SK-N-SH treated with all-trans-retinoic acid at 6 μM for 48 hours (cell line): ENCODE data around the gene JSRP1.

Experiments used
- ATAC-seq: fragments of 200-7000 bp; cut with Tn5 transposase; 3 replicates; pipeline ENCODE4 v1.9.1; 2020; ENCODE audit warnings: mild to moderate bottlenecking, moderate library complexity
- ARNTL ChIP-seq: fragments of 450-650 bp; formaldehyde crosslinking; IDR thresholded peaks from 2 replicates; pipeline ENCODE4 v1.5.0; 2020; ENCODE audit warnings: low read depth, mild to moderate bottlenecking, moderate library complexity, borderline replicate concordance
- BACH2 ChIP-seq: fragments of 250-450 bp; sonication (Bioruptor Pico); IDR thresholded peaks from 2 replicates; pipeline ENCODE4 v1.9.0; 2021; ENCODE audit warnings: mild to moderate bottlenecking, borderline replicate concordance
- CREB5 ChIP-seq: fragments of 250-450 bp; sonication (Bioruptor Pico); IDR thresholded peaks from 2 replicates; pipeline ENCODE4 v1.5.1; 2020; ENCODE audit warnings: low read depth, mild to moderate bottlenecking, moderate library complexity
- CSDC2 ChIP-seq: fragments of 250-450 bp; sonication (Bioruptor Pico); IDR thresholded peaks from 2 replicates; pipeline ENCODE4 v1.5.0; 2020; ENCODE audit warnings: mild to moderate bottlenecking, moderate library complexity
- ESRRG ChIP-seq: fragments of 250-450 bp; sonication (Bioruptor Pico); IDR thresholded peaks from 2 replicates; pipeline ENCODE4 v1.6.1; 2021; ENCODE audit warnings: mild to moderate bottlenecking
- GLIS3 ChIP-seq: fragments of 250-450 bp; sonication (Bioruptor Pico); IDR thresholded peaks from 2 replicates; pipeline ENCODE4 v1.5.0; 2020; ENCODE audit warnings: mild to moderate bottlenecking, moderate library complexity
- ISL1 ChIP-seq: fragments of 250-450 bp; sonication (Bioruptor Pico); IDR thresholded peaks from 2 replicates; pipeline ENCODE4 v2.1.2; 2022; ENCODE audit warnings: mild to moderate bottlenecking, moderate library complexity
- PATZ1 ChIP-seq: fragments of 250-450 bp; sonication (Bioruptor Pico); IDR thresholded peaks from 2 replicates; pipeline ENCODE4 v1.8.0; 2020; ENCODE audit warnings: mild to moderate bottlenecking, moderate library complexity, borderline replicate concordance
- POU6F1 ChIP-seq: fragments of 250-450 bp; sonication (Bioruptor Pico); IDR thresholded peaks from 2 replicates; pipeline ENCODE4 v1.8.0; 2021; ENCODE audit warnings: low read depth, mild to moderate bottlenecking, moderate library complexity, borderline replicate concordance
- PPARA ChIP-seq: fragments of 250-450 bp; sonication (Bioruptor Pico); IDR thresholded peaks from 2 replicates; pipeline ENCODE4 v1.5.0; 2020; ENCODE audit warnings: mild to moderate bottlenecking, borderline replicate concordance
- RARB ChIP-seq: fragments of 250-450 bp; sonication (Bioruptor Pico); IDR thresholded peaks from 2 replicates; pipeline ENCODE4 v1.8.0; 2021; ENCODE audit warnings: mild to moderate bottlenecking, moderate library complexity
- SNAI2 ChIP-seq: fragments of 250-450 bp; sonication (Bioruptor Pico); IDR thresholded peaks from 2 replicates; pipeline ENCODE4 v1.5.0; 2020; ENCODE audit warnings: mild to moderate bottlenecking, moderate library complexity
- TCF4 ChIP-seq: fragments of 250-450 bp; sonication (Bioruptor Pico); IDR thresholded peaks from 2 replicates; pipeline ENCODE4 v1.8.0; 2021; ENCODE audit warnings: mild to moderate bottlenecking, moderate library complexity, borderline replicate concordance
- TOX ChIP-seq: fragments of 250-450 bp; sonication (Bioruptor Pico); IDR thresholded peaks from 2 replicates; pipeline ENCODE4 v1.8.0; 2021; ENCODE audit warnings: mild to moderate bottlenecking, moderate library complexity, borderline replicate concordance
- ZC3H10 ChIP-seq: fragments of 250-450 bp; sonication (Bioruptor Pico); IDR thresholded peaks from 2 replicates; pipeline ENCODE4 v1.5.1; 2021; ENCODE audit warnings: mild to moderate bottlenecking, moderate library complexity
- ZFP3 ChIP-seq: fragments of 250-450 bp; sonication (Bioruptor Pico); IDR thresholded peaks from 2 replicates; pipeline ENCODE4 v1.5.0; 2020; ENCODE audit warnings: mild to moderate bottlenecking, moderate library complexity
- ZFP30 ChIP-seq: fragments of 450-650 bp; formaldehyde crosslinking; IDR thresholded peaks from 2 replicates; pipeline ENCODE4 v1.5.0; 2022; ENCODE audit warnings: mild to moderate bottlenecking, moderate library complexity
- ZNF8 ChIP-seq: fragments of 450-650 bp; formaldehyde crosslinking; IDR thresholded peaks from 2 replicates; pipeline ENCODE4 v1.5.0; 2020; ENCODE audit warnings: mild to moderate bottlenecking, moderate library complexity

The JSRP1 gene

GRCh38 chr19:2249010-2249866 lies 7.0 kb downstream of the JSRP1 start, which contains the start of gene AMH:
TSS of gene AMH (plus strand) at chr19:2249323. CDS start at chr19:2249333, 10 bp downstream.
- ATAC-seq: no peak; the same call in 2 of the 3 replicates
- no peak for TF ChIP-seq ZFP3 (CRISPR knock-in tag)
- no peak for TF ChIP-seq TCF4 (CRISPR knock-in tag)
- TF ChIP-seq SNAI2 (CRISPR knock-in tag): no peak
- no peak for TF ChIP-seq ZFP30 (CRISPR knock-in tag)
- no peak for TF ChIP-seq BACH2 (CRISPR knock-in tag)
- TF ChIP-seq ISL1 (CRISPR knock-in tag): no peak
- TF ChIP-seq CREB5 (CRISPR knock-in tag): no peak
- TF ChIP-seq GLIS3: no peak
- no peak for TF ChIP-seq POU6F1 (CRISPR knock-in tag)
- TF ChIP-seq PPARA (CRISPR knock-in tag): no peak
- no peak for TF ChIP-seq TOX (CRISPR knock-in tag)
- TF ChIP-seq, all 23 proteins: peak for 0

GRCh38 chr19:2248136-2249009 lies 7.8 kb downstream of the JSRP1 start:
- no peak for ATAC-seq
- TF ChIP-seq CSDC2 (CRISPR knock-in tag) (no peak), ESRRG (CRISPR knock-in tag) (no peak), PATZ1 (CRISPR knock-in tag) (no peak), ARNTL (CRISPR knock-in tag) (no peak), ZC3H10 (CRISPR knock-in tag) (no peak), POU6F1 (CRISPR knock-in tag) (no peak), PPARA (CRISPR knock-in tag) (no peak), BACH2 (CRISPR knock-in tag) (no peak), GLIS3 (no peak), ISL1 (CRISPR knock-in tag) (no peak), SNAI2 (CRISPR knock-in tag) (no peak), RARB (CRISPR knock-in tag) (no peak), ZNF8 (CRISPR knock-in tag) (no peak), ZFP30 (CRISPR knock-in tag) (no peak), CREB5 (CRISPR knock-in tag) (no peak)
